Psoas muscle (tissue), 8 donors: Measurements from ENCODE around the gene FXYD3. TPM values are rescaled to one million over a fixed set of nuclear protein-coding genes. Genes with fewer than 3 reads are reported as not detected.

Source experiments
- ATAC-seq, 4 donors: fragments of 200-7000 bp; cut with Tn5 transposase; one replicate each; pipeline ENCODE4 v1.9.1; 2020; ENCODE audit warnings: moderate library complexity in 3 of 4, mild to moderate bottlenecking in 2 of 4
- DNase-seq, 2 donors: peaks; one replicate each; pipeline ENCODE4 v3.0.0-alpha.2; 2020
- H3K27ac ChIP-seq: fragments of 200-600 bp; one replicate; pipeline ENCODE4 v1.8.0; 2022
- H3K27me3 ChIP-seq, 3 donors: fragments of 200-600 bp in 1 of 3; one replicate each; pipeline versions ENCODE4 v1.6.1 to v1.8.0; 2013 to 2022; ENCODE audit warnings: low read length in 2 of 3, mild to moderate bottlenecking in 2 of 3, moderate library complexity in 1 of 3; ENCODE audit not compliant: insufficient read depth in 3 of 3
- H3K36me3 ChIP-seq, 2 donors: fragments of 200-600 bp in 1 of 2; one replicate each; pipeline versions ENCODE4 v1.6.1 to v1.8.0; 2013 to 2022; ENCODE audit warnings: low read depth in 1 of 2, mild to moderate bottlenecking in 1 of 2, moderate library complexity in 1 of 2; ENCODE audit not compliant: insufficient read depth in 1 of 2
- H3K4me1 ChIP-seq: fragments of 200-600 bp; one replicate; pipeline ENCODE4 v1.8.0; 2022
- H3K4me3 ChIP-seq: fragments of 200-600 bp; one replicate; pipeline ENCODE4 v1.8.0; 2022; ENCODE audit warnings: mild to moderate bottlenecking
- H3K9me3 ChIP-seq: fragments of 200-600 bp; one replicate; pipeline ENCODE4 v1.8.0; 2022
- CTCF ChIP-seq: fragments of 200-600 bp; IDR thresholded peaks from one replicate; pipeline ENCODE4 v1.8.0; 2022; ENCODE audit warnings: antibody characterized with exemption
- WGBS, 3 donors: extraction: QIAGEN DNeasy Blood & Tissue Kit; methylation state at CpG; one replicate each; pipeline versions ENCODE4 v1.1.6 to v1.1.7; 2013; 5-methylcytosine and 5-hydroxymethylcytosine counted together
- intact Hi-C, 2 donors: fragments of 100-400 bp; cut with DNase I; formaldehyde crosslinking; loops; one replicate each; pipeline versions ENCODE4 v1.11.0 to v1.14.2; 2022
- polyA plus RNA-seq, 3 donors: library from polyadenylated mRNA; stranded (reverse); fragments of 200-250 nt; gene quantifications; one replicate each; pipeline ENCODE4 v1.2.3, GENCODE V29; 2013
- total RNA-seq, 4 donors: library from RNA; stranded (reverse); fragmentation: NEBNext Ultra II Directional in 2 of 4; extraction: Animal tissue kit (Norgen Biotek cat#: 25700) in 2 of 4; gene quantifications; one replicate each; pipeline versions ENCODE4 v1.2.1 to v1.2.4, GENCODE V29; 2021 to 2023
- donor health status: healthy with polysubstance abuse.
- donor health status: DM: no; HTN: no; CAD: no; lungs with moderate emphysema.
- donor health status: Bipolar disorder and iron deficiency.
- donor health status: healthy.
- donor health status: DM: yes; HTN: yes; CAD: no.
- donor health status: DM: no; HTN: no; CAD: no.
- donor health status: DM: no; HTN: no; CAD: no.
- donor health status: DM: yes; HTN: yes; CAD: no.

FXYD3 gene
- total and polyA plus RNA-seq, 7 donors = 0.10 to 0.38 (median 0.13) TPM; not detected in 4

GRCh38 chr19:35167251-35168119 is 51.9 kb downstream of the FXYD3 start:
- no peak overlapping the region for H3K27ac ChIP-seq

GRCh38 chr19:35168196-35168595 is 52.6 kb downstream of the FXYD3 start:
- H3K4me3 ChIP-seq = no peak overlapping the region
- H3K27ac ChIP-seq = no peak overlapping the region
- 65 to 80% (median 74%) methylated on average over 2 to 3 of the region's 3 CpGs for WGBS, 3 donors
- H3K9me3 ChIP-seq = peaks cover 12% of the 10 kb centered on the region
- DNase-seq (no peak), ATAC-seq (no peak)
- no peaks in the 10 kb centered on the region for H3K4me1 ChIP-seq
- TF ChIP-seq CTCF = no peak
- intact Hi-C loops = no loop called here
- no peaks in the 10 kb centered on the region for H3K27me3 ChIP-seq
- H3K36me3 ChIP-seq = peaks cover 3 to 7% of the 10 kb centered on the region in 2 donors

More at GRCh38 chr19:35167251-35168119, 51.9 kb downstream of the FXYD3 start:
- Histone ChIP-seq H3K4me3 (no peak overlapping the region), H3K36me3 (peaks cover 3 to 7% of the 10 kb centered on the region in 2 donors), H3K4me1 (no peaks in the 10 kb centered on the region), H3K9me3 (peaks cover 16% of the 10 kb centered on the region), H3K27me3 (no peaks in the 10 kb centered on the region)
- DNase-seq = no peak
- intact Hi-C loops = no loop called here
- TF ChIP-seq CTCF = no peak
- ATAC-seq = no peak
- WGBS, 3 donors = 71 to 73% (median 72%) methylated on average over 5 of the region's 5 CpGs

- Histone ChIP-seq H3K27me3 (no peaks in the 10 kb centered on the region), H3K4me1 (no peaks in the 10 kb centered on the region), H3K36me3 (peaks cover 3 to 7% of the 10 kb centered on the region in 2 donors), H3K27ac (no peak overlapping the region), H3K9me3 (peaks cover 9% of the 10 kb centered on the region), H3K4me3 (no peak overlapping the region)
- 72 to 78% (median 75%) methylated on average over 18 of the region's 18 CpGs for WGBS, 3 donors
- TF ChIP-seq CTCF = no peak
- ATAC-seq (no peak), DNase-seq (no peak)
- intact Hi-C loops = no loop called here
These were observed 53.8 kb downstream of the FXYD3 start for GRCh38 chr19:35169221-35169995.

- WGBS, 3 donors = 65 to 70% (median 66%) methylated on average over 7 of the region's 7 CpGs
- Histone ChIP-seq H3K4me1 (no peaks in the 10 kb centered on the region), H3K27me3 (no peaks in the 10 kb centered on the region), H3K9me3 (peaks cover 9% of the 10 kb centered on the region), H3K27ac (no peak overlapping the region), H3K36me3 (peaks cover 3 to 7% of the 10 kb centered on the region in 2 donors), H3K4me3 (no peak overlapping the region)
- ATAC-seq (no peak), DNase-seq (no peak)
- TF ChIP-seq CTCF = no peak
- intact Hi-C loops = no loop called here
These were observed 54.9 kb downstream of the FXYD3 start for GRCh38 chr19:35170359-35171061.
